Effector memory CD4-positive, alpha-beta T cell (primary cell): ENCODE results near the gene TTLL13.

Experiments
- DNase-seq, 3 donors: peaks; one replicate each; pipeline ENCODE4 v3.0.0-alpha.2; 2020
- H3K27ac ChIP-seq: 2 replicates; pipeline ENCODE4 v1.7.0; 2013; ENCODE audit warnings: mild to moderate bottlenecking, low read length, moderate library complexity; ENCODE audit not compliant: insufficient read depth, poor library complexity, severe bottlenecking
- H3K27me3 ChIP-seq: replicated peaks from 2 replicates; pipeline ENCODE4 v1.7.0; 2013; ENCODE audit warnings: mild to moderate bottlenecking, low read length; ENCODE audit not compliant: insufficient read depth, control insufficient read depth, poor library complexity, severe bottlenecking
- H3K36me3 ChIP-seq: 2 replicates; pipeline ENCODE4 v1.7.0; 2013; ENCODE audit warnings: mild to moderate bottlenecking, low read length, moderate library complexity; ENCODE audit not compliant: control insufficient read depth, insufficient read depth
- H3K4me1 ChIP-seq: 2 replicates; pipeline ENCODE4 v1.7.0; 2013; ENCODE audit warnings: low read length, mild to moderate bottlenecking; ENCODE audit not compliant: control insufficient read depth, insufficient read depth, poor library complexity, severe bottlenecking
- H3K4me3 ChIP-seq: 2 replicates; pipeline ENCODE4 v1.7.0; 2013; ENCODE audit warnings: low read length, low read depth, mild to moderate bottlenecking; ENCODE audit not compliant: insufficient read depth, poor library complexity, severe bottlenecking
- H3K9me3 ChIP-seq: 2 replicates; pipeline ENCODE4 v1.7.0; 2013; ENCODE audit warnings: mild to moderate bottlenecking, low read length, moderate library complexity; ENCODE audit not compliant: control insufficient read depth

The TTLL13 gene

DNA sequence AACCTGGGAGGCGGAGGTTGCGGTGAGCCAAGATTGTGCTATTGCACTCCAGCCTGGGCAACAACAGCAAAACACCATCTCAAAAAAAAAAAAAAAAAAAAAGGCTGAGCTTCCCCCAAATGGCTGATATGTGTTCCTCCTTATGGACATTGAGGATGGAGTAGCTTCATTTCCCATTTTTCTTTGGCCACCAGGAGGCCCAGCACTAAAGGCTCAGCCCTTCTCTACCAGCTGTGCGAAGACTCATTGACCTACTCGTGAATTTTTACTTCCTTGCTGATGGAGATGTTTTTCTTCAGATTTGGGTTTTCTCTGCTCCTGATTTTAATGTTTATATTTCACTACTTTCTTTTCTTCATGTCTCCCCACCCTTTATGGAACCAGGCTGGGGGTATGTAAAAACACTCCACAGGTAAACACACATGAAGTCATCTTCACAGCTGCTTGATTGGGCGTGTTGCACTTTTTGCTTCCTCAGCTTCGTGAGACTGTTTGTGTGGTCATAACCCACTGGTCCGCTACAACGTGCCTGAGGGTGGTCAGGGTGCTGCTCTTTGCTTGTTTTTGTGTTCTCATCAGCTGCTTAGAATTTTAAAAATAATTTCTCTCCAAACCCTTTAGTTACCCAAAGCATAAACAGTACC is 34.7 kb upstream of the TTLL13 start:
- Histone ChIP-seq H3K27ac (no peak overlapping the region), H3K9me3 (no peaks in the 10 kb centered on the region)
- no peak for DNase-seq

GRCh38 chr15:90217671-90218394 is 31.5 kb upstream of the TTLL13 start:
- H3K27me3 ChIP-seq: no peaks in the 10 kb centered on the region
- no peaks in the 10 kb centered on the region for H3K4me1 ChIP-seq
- H3K27ac ChIP-seq: no peak overlapping the region
- H3K9me3 ChIP-seq: no peaks in the 10 kb centered on the region
- H3K4me3 ChIP-seq: no peak overlapping the region
- no peak for DNase-seq
- no peaks in the 10 kb centered on the region for H3K36me3 ChIP-seq

More for the DNA sequence above, 34.7 kb upstream of the TTLL13 start:
- H3K4me1 ChIP-seq: peaks cover 9% of the 10 kb centered on the region
- no peak overlapping the region for H3K4me3 ChIP-seq
- H3K36me3 ChIP-seq: no peaks in the 10 kb centered on the region
- no peaks in the 10 kb centered on the region for H3K27me3 ChIP-seq

GRCh38 chr15:90219421-90220141 is 29.8 kb upstream of the TTLL13 start:
- no peaks in the 10 kb centered on the region for H3K9me3 ChIP-seq
- H3K4me3 ChIP-seq: no peak overlapping the region
- H3K4me1 ChIP-seq: no peaks in the 10 kb centered on the region
- no peaks in the 10 kb centered on the region for H3K27me3 ChIP-seq
- peaks cover 1% of the 10 kb centered on the region for H3K36me3 ChIP-seq
- peak; percentile 11 to 27 (median 18) for DNase-seq
- H3K27ac ChIP-seq: no peak overlapping the region

DNA sequence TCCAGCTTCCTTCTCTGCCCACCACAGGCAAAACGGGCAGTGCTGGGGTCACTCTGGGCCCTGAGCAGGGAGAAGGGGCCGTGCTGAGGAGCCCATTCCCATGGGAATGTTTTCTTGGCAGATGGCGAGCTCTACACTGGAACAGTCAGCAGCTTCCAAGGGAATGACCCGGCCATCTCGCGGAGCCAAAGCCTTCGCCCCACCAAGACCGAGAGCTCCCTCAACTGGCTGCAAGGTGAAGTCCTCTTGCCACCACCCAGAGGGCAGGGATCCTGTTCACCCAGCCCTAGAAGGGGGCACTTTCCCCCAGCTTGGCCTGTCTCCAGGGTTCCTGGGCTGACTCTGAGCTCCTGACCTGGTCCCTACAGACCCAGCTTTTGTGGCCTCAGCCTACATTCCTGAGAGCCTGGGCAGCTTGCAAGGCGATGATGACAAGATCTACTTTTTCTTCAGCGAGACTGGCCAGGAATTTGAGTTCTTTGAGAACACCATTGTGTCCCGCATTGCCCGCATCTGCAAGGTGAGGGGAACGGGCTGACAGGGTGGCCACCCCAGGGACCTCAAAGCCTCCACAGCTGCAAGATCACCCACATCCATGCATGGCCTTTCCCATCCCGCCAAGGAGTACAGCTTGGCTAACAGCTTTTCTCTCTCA is 28.0 kb upstream of the TTLL13 start:
- no peaks in the 10 kb centered on the region for H3K4me1 ChIP-seq
- DNase-seq: no peak
- H3K9me3 ChIP-seq: no peaks in the 10 kb centered on the region
- H3K27me3 ChIP-seq: no peaks in the 10 kb centered on the region
- peaks cover 15% of the 10 kb centered on the region for H3K36me3 ChIP-seq
- H3K4me3 ChIP-seq: no peak overlapping the region
- H3K27ac ChIP-seq: no peak overlapping the region

GRCh38 chr15:90222547-90222946 is 26.8 kb upstream of the TTLL13 start:
- H3K4me3 ChIP-seq: no peak overlapping the region
- no peak for DNase-seq
- no peaks in the 10 kb centered on the region for H3K4me1 ChIP-seq
- H3K27me3 ChIP-seq: no peaks in the 10 kb centered on the region
- H3K27ac ChIP-seq: no peak overlapping the region
- H3K9me3 ChIP-seq: no peaks in the 10 kb centered on the region
- peaks cover 17% of the 10 kb centered on the region for H3K36me3 ChIP-seq

GRCh38 chr15:90223441-90224165 is 25.8 kb upstream of the TTLL13 start:
- Histone ChIP-seq H3K36me3 (peaks cover 27% of the 10 kb centered on the region), H3K27ac (no peak overlapping the region), H3K4me1 (no peaks in the 10 kb centered on the region), H3K4me3 (no peak overlapping the region), H3K9me3 (no peaks in the 10 kb centered on the region), H3K27me3 (no peaks in the 10 kb centered on the region)
- no peak for DNase-seq

DNA sequence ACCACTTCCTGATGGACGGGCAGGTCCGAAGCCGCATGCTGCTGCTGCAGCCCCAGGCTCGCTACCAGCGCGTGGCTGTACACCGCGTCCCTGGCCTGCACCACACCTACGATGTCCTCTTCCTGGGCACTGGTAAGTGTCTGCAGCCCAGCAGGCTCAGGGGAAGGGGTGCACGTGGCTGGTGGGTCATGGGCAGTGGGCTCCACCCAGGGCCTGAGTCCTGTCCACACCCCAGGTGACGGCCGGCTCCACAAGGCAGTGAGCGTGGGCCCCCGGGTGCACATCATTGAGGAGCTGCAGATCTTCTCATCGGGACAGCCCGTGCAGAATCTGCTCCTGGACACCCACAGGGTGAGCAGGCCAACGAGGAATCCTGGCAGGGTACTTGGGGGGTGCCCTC is 24.3 kb upstream of the TTLL13 start:
- peaks cover 40% of the 10 kb centered on the region for H3K36me3 ChIP-seq
- peaks cover 6% of the 10 kb centered on the region for H3K4me1 ChIP-seq
- no peak overlapping the region for H3K27ac ChIP-seq
- DNase-seq: no peak
- no peaks in the 10 kb centered on the region for H3K9me3 ChIP-seq
- H3K27me3 ChIP-seq: no peaks in the 10 kb centered on the region
- no peak overlapping the region for H3K4me3 ChIP-seq

DNA sequence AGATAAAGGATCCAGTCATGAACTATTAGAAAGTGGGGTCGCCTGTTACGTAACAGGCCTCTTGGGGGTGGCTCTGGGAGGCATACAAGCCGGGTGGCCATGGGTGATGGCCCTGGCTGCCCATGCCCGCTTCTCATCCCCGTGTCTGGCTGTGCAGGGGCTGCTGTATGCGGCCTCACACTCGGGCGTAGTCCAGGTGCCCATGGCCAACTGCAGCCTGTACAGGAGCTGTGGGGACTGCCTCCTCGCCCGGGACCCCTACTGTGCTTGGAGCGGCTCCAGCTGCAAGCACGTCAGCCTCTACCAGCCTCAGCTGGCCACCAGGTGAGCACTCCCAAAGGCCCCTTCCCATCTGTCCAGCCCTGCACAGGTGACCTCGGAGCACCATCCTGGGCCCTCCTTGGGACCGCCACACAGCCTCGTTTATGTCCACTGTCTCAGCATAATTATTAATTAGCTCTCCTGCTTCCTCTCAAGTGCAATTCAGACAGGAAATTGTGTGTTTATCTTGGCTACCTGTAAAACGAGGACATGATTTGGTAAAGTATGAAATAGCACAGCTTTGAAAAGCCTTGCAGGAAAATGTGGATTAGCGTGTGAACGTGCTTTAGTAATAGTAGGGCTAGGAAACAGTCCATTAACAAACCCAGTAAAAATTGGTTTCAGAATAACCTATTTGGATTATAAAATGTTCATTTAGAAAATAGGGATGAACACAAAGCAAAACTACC is 23.7 kb upstream of the TTLL13 start:
- H3K36me3 ChIP-seq: peaks cover 41% of the 10 kb centered on the region
- H3K27me3 ChIP-seq: no peaks in the 10 kb centered on the region
- H3K9me3 ChIP-seq: no peaks in the 10 kb centered on the region
- H3K4me3 ChIP-seq: no peak overlapping the region
- no peak for DNase-seq
- H3K4me1 ChIP-seq: peaks cover 12% of the 10 kb centered on the region
- H3K27ac ChIP-seq: no peak overlapping the region

- Histone ChIP-seq H3K4me1 (peaks cover 28% of the 10 kb centered on the region), H3K36me3 (peaks cover 41% of the 10 kb centered on the region), H3K27ac (no peak overlapping the region), H3K4me3 (no peak overlapping the region), H3K9me3 (no peaks in the 10 kb centered on the region), H3K27me3 (no peaks in the 10 kb centered on the region)
- DNase-seq: no peak
Measured at GRCh38 chr15:90227336-90227735, 22.0 kb upstream of the TTLL13 start.
